Left renal cortex interstitium (tissue), 4 donors: Measurements from ENCODE around the gene TIMM50. TPM values are rescaled to one million over a fixed set of nuclear protein-coding genes. Genes with fewer than 3 reads are reported as not detected.

Experiments
- DNase-seq, 4 donors: peaks; one replicate each; pipeline ENCODE4 v3.0.0-alpha.2; 2013; ENCODE audit warnings: low read depth in 4 of 4, low spot score in 2 of 4, missing footprints in 1 of 4
- polyA plus RNA-seq, 4 donors: library from polyadenylated mRNA; unstranded; fragments of 120-200 nt; gene quantifications; one replicate each; pipeline ENCODE4 v1.2.1, GENCODE V29; 2013; ENCODE audit not compliant: insufficient read length in 4 of 4

TIMM50 gene
- polyA plus RNA-seq, 4 donors = 71.6 to 96.3 (median 87.8) TPM

DNA sequence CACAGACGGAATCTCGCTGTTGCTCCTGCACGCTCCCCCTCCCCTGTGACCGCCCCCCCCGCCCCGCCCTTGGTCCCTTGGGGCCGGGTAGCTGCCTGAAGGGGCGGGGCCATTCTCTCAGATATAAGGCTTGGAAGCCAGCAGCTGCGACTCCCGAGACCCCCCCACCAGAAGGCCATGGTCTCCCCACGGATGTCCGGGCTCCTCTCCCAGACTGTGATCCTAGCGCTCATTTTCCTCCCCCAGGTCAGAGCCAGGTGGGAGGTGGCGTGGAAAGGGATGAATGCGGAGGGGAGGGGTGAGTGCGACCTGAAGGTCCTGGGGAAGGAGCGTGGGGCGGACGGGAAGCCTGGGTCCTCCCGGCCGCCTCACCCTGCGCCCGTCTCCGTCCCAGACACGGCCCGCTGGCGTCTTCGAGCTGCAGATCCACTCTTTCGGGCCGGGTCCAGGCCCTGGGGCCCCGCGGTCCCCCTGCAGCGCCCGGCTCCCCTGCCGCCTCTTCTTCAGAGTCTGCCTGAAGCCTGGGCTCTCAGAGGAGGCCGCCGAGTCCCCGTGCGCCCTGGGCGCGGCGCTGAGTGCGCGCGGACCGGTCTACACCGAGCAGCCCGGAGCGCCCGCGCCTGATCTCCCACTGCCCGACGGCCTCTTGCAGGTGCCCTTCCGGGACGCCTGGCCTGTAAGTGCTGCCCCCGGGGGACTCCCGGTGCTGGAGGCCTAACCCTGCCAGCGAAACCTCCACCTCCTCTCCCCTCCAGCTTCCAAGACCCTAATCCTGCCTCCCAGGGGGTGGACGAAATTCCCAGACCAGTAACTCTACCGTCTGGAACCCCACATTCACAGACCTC lies 18.4 kb downstream of the TIMM50 start, which contains the start of gene DLL3:
TSS of gene DLL3 (plus strand) at position 150 of the 845 bp plus-strand sequence. CDS start at position 178, 28 bp downstream.
- no peak for DNase-seq

DNA sequence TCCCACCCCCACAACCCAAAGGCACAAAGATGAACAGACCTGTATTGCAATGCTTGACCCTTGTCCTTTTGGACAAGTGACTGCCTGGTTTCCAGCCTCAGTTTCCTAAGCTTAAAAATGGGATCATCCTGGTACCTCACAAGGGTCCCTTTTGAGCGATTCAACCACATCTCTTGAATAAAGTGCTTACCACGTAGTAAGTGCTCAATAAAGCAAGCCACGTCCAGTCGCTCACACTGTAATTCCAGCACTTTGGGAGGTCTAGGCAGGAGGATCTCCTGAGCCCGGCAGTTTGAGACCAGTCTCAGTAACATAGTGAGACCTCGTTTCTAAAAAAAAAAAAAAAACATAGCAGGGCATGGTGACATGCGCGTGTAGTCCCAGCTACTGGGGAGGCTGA lies 19.3 kb downstream of the TIMM50 start:
- DNase-seq = no peak

DNA sequence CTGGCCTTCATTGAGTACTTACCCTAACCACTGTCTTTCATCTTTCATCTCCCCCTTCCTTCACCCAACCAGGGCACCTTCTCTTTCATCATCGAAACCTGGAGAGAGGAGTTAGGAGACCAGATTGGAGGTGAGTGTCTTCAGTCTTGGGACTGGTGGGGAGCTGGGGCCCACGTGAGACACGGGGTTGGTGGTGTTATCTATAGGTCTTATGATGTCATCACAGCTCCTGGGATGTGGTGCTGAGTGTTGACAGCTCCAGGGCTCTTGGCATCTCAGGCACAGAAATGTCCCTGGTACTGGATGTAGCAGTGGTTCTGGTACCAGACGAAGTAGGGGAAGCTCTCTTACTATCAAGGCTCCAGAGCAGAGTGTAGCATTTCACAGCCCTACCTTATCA lies 19.9 kb downstream of the TIMM50 start:
- DNase-seq = no peak

DNA sequence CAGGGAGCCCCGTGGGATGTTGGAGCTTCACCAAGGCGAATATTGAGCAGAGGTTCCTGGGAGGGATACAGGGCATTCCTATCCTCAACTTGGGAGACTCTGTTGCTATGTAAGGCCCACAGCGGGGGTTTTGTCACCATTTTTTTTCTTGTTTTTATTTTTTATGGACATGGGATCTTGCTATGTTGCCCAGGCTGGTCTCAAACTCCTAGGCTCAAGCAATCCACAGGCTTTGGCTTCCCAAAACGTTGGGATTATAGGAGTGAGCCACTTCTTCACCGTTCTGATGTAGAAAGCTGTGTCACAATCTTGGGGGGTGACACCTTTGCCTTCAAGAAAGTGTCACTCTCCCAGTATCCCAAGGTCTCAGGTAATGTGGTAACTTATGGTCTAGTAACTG lies 20.7 kb downstream of the TIMM50 start:
- DNase-seq = no peak

DNA sequence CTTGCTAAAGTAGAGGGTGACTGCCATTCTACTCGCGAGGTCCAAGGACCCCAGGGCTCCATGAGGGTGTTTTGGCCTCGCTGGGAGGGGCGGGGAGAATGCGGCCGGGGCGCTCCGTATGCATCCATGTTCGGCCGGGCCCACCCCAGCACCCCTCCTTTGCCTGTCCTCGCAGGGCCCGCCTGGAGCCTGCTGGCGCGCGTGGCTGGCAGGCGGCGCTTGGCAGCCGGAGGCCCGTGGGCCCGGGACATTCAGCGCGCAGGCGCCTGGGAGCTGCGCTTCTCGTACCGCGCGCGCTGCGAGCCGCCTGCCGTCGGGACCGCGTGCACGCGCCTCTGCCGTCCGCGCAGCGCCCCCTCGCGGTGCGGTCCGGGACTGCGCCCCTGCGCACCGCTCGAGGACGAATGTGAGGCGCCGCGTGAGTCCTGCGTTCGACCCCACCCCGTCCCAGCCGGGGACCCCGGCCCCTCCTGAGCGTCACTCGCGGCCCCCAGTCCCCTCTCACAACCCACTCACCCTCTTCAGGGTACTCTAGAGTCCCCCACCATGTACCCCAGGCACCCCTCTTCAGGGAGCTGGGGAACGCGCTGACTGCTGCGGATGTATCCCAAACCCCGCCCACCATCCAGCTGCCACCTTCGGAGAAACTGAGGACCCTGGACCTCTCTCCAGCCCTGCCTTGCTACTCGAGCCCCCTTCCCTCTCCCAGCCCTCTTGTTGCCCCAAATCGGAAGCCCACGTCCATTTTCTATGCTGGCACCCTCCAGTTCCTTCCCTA lies 22.2 kb downstream of the TIMM50 start:
- DNase-seq = no peak

DNA sequence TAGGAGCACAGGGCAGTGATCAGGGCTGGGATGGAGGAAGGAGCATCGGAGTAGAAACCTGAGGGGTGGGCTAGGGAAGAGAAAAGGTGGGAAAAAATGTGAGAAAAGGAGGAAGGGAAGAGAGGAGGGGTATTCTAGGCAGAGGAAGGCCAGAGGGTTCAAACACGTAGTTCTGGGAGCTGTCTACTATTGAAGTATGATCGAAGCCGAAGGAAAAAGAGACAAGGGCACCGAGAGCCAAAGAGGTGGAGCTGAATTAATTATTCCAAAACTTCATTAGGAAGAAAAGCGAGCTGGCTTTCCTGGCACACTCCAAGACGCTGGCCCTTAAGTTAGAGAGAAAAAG lies 25.9 kb downstream of the TIMM50 start:
- no peak for DNase-seq

DNA sequence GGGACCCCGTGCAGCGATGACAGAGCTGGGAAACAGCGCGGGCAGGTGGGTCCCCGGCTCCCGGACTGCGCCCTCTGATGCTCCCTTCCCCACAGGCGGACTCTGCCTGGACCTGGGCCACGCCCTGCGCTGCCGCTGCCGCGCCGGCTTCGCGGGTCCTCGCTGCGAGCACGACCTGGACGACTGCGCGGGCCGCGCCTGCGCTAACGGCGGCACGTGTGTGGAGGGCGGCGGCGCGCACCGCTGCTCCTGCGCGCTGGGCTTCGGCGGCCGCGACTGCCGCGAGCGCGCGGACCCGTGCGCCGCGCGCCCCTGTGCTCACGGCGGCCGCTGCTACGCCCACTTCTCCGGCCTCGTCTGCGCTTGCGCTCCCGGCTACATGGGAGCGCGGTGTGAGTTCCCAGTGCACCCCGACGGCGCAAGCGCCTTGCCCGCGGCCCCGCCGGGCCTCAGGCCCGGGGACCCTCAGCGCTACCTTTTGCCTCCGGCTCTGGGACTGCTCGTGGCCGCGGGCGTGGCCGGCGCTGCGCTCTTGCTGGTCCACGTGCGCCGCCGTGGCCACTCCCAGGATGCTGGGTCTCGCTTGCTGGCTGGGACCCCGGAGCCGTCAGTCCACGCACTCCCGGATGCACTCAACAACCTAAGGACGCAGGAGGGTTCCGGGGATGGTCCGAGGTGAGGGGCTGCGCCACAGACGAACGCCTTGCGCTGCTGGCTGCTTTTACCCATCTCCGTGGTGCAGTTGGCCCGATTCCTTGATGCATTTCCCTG lies 26.5 kb downstream of the TIMM50 start:
- no peak for DNase-seq

DNA sequence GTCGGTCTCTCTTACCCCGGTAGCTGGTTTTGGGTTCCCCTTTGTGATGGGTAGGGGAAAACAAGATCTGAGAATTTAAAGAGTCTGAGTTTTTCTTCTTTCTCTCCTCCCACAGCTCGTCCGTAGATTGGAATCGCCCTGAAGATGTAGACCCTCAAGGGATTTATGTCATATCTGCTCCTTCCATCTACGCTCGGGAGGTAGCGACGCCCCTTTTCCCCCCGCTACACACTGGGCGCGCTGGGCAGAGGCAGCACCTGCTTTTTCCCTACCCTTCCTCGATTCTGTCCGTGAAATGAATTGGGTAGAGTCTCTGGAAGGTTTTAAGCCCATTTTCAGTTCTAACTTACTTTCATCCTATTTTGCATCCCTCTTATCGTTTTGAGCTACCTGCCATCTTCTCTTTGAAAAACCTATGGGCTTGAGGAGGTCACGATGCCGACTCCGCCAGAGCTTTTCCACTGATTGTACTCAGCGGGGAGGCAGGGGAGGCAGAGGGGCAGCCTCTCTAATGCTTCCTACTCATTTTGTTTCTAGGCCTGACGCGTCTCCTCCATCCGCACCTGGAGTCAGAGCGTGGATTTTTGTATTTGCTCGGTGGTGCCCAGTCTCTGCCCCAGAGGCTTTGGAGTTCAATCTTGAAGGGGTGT lies 27.2 kb downstream of the TIMM50 start:
- no peak for DNase-seq

DNA sequence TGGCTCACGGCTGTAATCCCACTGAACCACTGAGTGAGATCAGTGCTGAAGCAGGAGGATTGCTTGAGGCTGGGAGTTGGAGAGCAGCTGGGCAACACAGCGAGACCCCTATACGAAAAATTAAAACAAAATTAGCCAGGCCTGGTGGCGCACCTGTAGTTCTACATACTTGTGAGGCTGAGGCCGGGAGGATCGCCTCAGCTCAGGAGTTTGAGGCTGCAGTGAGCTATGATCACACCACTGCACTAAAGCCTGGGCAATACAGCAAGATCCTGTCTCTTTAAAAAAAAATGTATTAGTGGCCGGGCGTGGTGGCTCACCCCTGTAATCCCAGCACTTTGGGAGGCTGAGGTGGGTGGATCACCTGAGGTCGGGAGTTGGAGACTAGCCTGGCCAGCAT lies 28.0 kb downstream of the TIMM50 start:
- no peak for DNase-seq

DNA sequence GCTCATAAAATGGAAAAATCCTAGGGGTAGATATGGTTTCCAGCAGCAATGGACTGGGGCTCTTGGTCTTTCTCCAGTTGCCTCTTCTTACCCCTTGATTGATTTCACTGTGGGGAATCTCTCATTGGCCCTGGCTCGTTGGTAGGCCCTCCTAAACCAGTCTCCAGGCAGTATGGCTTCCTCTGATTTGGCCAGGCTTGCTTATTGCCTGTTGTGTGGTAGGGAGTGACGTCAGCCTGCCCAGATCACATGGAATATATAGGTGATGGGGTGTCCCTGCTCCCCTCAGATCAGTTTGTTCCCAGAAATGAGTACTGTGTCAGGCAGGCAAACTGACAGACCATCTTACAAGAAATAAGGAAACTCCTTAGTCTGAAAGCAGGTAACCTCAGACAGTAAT lies 28.6 kb downstream of the TIMM50 start:
- no peak for DNase-seq

DNA sequence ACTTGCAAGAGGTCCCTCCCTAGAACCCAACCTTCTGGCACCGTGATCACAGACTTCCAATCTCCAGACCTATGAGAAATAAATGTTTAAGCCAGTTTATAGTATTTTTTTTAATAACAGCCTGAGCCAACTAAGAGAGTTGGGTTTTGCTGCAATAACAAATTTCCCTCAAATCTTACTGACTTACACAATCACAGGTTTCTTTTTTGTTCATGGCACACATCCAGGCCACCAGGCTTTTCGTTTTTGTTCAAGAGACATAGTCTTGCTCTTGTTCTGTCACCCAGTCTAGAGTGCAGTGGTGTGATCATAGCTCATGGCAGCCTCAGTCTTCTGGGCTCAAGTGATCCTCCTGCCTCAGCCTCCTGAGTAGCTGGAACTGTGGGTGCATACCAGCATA lies 32.4 kb downstream of the TIMM50 start:
- no peak for DNase-seq

DNA sequence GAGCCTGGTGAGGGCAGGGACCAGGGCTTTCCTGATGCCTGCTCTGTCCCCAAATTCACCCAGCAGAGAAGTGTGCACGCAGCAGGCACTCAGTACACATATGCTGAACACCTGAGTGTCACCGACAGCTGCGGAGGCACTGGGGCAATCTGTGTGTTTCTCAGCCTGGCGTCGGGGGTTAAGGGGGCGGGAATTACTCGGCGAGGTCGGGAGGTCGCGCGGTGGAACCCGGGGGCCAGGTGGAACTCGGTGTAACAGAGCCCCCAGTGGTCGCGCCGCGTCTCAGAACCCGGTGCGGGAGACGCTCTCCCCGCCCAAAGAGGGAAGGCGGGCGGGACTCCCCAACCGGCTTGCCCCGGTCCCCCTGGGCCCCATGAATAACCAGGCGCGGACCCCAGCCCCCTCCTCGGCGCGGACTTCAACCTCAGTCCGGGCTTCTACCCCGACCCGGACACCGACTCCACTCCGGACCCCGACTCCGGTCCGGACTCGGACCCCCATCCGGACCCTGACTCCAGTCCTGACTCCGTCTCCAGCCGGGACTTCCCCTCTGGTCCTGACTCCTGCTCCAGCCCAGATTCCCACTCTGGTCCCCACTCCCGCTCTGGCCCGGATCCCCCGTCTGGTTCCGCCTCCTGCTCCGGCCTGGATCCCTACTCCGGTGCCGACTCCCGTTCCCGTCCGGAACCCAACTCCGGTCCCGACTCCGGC lies 34.4 kb downstream of the TIMM50 start, which contains the start of gene SELENOV:
TSS of gene SELENOV (plus strand) at position 300 of the 711 bp plus-strand sequence. CDS start at position 374, 74 bp downstream.
- peak in 1 of 4 donors; percentile 61 for DNase-seq

DNA sequence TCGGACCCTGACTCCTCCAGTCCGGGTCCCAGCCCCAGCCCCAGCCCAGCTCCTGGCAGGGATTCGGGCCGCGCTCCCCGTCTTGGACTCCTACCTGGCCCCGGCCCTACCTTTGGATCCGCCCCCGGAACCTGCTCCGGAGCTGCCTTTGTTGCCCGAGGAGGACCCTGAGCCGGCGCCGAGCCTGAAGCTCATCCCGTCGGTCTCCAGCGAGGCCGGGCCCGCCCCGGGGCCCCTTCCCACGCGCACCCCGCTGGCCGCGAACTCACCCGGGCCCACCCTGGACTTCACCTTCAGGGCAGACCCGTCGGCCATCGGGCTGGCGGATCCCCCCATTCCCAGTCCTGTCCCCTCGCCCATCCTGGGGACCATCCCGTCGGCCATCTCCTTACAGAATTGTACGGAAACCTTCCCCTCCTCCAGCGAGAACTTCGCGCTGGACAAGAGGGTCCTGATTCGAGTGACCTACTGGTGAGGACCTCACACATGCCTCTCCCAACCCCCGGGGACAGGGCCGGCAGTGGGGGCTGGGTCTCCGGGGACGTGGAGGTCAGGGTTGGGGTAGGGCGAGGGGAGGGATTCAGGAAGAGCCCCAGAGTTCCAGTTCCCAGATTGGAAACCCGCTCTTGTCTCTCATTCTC lies 35.0 kb downstream of the TIMM50 start:
- DNase-seq = no peak

DNA sequence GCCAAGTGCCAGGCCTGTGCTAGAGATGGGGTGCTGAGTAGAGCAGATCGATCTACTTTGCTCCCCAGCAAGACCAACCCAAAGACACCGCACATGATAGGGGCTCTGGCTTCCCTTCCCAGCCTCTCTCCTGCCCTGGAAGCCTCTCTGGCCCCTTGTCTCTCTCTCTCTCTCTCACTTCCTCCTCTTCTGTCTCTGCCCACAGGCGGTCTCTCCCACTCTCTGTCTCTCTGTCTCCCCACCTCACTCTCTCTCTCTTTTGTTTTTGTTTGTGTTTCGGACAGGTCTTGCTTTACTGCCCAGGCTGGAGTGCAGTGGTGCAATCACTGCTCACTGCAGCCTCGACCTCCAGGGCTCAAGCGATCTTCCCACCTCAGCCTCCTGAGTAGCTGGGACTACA lies 35.6 kb downstream of the TIMM50 start:
- DNase-seq = no peak

DNA sequence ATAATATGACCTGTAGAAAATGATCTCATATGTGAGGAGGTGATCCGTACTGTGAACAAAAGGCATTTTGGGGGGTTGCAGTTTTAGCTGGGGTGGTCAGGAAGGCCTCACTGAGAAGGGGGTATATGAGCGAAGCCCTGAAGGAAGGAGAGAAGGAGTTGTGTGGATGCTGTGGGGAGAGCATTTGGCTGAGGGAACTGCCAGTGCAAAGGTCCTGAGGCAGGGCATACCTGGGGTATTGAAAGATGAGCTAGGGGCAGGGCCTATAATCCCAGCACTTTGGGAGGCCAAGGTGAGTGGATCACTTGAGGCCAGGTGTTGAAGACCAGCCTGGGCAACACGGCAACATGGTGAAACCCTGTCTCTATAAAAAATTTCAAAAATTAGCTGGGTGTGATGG lies 36.8 kb downstream of the TIMM50 start:
- DNase-seq = no peak

DNA sequence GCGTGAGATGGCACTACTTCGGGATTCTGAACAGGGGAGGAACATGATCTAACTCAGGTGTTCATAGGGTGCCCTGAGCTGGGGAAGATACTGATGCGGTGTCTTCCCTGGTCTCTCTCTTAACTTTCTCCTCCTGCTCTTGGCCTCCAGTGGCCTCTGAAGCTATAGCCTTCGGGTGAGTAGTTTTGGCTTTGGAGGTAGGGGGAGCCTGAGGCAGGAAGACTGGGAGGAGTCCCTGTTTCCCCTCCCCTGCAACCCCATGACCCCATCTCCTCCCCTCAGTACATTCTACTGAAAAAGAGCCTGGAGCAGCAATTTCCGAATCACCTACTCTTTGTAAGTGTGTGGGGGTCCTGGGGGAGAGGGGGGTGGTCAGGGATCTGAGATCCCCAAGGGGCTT lies 37.8 kb downstream of the TIMM50 start:
- no peak for DNase-seq

DNA sequence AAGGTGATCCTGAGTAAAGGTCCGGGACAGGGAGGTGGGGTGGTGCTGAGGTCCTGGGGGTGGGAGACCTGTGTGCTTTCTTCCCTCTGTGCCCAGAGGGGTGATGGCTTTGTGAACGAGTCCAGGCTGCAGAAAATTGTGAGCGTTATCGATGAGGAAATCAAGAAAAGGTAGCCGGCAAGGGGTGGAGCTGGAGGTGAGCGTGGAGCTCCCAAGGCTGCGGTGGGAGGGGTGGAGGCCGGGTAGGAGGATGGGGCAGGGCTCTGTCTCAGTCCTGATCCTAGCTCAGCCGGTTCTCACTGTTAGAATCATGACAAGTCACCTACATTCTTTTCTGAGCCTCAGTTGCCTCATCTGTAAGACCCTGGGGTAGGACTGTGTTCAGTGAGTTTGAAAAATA lies 38.3 kb downstream of the TIMM50 start:
- no peak for DNase-seq

DNA sequence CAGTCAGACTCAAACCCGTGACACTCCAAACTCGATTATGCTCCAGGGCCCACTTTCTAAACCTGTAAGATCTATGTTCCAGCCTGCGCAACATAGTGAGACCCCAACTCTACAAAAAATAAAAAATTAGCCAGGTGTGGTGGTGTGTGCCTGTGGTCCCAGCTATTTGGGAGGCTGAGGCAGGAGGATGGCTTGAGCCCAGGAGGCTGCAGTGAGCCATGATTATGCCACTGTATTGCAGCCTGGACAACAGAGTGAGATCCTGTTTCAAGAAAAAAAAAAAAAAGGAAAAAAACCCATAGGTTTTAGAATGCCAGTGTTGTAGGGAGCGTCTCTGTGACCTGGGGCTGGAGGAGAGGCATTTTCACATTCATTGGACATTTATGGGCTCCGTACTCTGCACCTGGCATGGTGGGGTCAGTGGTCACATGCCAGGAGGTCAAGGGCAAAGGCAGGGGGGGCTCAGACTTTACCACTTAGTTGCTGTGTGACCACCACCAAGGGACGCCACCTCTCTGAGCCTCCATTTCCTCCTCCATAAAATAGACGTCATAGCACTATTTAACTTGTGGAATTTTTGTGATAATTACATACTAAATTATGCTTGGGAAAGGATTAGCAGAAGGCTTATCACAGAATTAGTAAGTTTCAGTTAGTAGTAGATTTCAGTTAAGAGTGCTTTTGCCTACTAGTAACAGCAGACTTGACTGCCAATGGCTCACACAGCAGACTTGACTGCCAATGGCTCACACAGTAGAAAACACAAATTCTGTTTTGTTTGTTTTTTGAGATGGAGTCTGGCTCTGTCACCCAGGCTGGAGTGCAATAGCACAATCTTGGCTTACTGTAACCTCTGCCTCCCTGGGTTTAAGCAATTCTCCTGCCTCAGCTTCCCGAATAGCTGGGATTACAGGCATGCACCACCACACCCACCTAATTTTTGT lies 40.2 kb downstream of the TIMM50 start:
- DNase-seq = no peak
